ENCODE measurements around the gene GALNT11. TPM values are rescaled to one million over a fixed set of nuclear protein-coding genes. Genes with fewer than 3 reads are reported as not detected.
"Not testable (repeated sequence)": the region's sequence is repeated elsewhere in the genome, so short reads cannot be mapped to it uniquely, and the experiment has no call there.

The GALNT11 gene
- total RNA-seq, 3 donors from 2014 or later = 57.1 to 65.7 (median 58.7) TPM

DNA sequence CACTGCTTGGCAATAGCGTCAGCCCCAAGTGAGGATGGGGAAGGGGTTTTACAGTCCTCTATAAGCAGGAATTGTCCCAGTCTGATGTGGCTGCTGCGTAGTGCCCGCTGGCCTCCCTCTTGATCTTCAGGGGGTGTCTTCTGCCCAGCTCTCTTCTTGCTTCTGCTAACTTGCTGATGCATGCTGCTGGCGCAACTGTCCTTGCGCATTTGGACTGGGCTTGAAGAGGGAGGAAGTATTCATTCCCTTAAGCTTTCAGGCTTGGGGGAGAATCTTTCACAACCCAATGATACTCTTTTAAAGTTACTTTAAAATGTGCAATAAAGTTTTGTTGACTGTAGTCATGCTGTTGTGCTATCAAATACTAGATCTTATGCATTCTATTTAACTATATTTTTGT lies 10.3 kb downstream of the GALNT11 start:
- no peaks in the 10 kb centered on the region for H3K4me1 ChIP-seq
- intact Hi-C loops (cut with DNase I; ENCODE audit: low total_unique reads) = no loop called here
- H3K4me3 ChIP-seq = no peak overlapping the region

GRCh38 chr7:152038410-152038809 lies 12.9 kb downstream of the GALNT11 start:
- H3K27ac ChIP-seq; H3K27me3 ChIP-seq; DNase-seq (ENCODE audit: low spot score in 2 of 2); intact Hi-C loops (cut with DNase I; ENCODE audit: low total_unique reads); H3K36me3 ChIP-seq; H3K4me1 ChIP-seq; H3K4me3 ChIP-seq: not testable (repeated sequence)
- H3K9me3 ChIP-seq = peaks cover 14 to 47% of the 10 kb centered on the region in 2 donors

More for the DNA sequence above, 10.3 kb downstream of the GALNT11 start:
- H3K27me3 ChIP-seq = no peaks in the 10 kb centered on the region
- no peaks in the 10 kb centered on the region for H3K36me3 ChIP-seq
- H3K27ac ChIP-seq = no peak overlapping the region
- H3K9me3 ChIP-seq = peaks cover 14 to 47% of the 10 kb centered on the region in 2 donors
- TF ChIP-seq POLR2A (IDR thresholded peaks at IDR 0.05) (no peak), POLR2AphosphoS5 (IDR thresholded peaks at IDR 0.05) (no peak), CTCF (IDR thresholded peaks at IDR 0.05) (no peak)
- no peak for DNase-seq (ENCODE audit: low spot score in 2 of 2)

- intact Hi-C loops (cut with DNase I; ENCODE audit: low total_unique reads); H3K27me3 ChIP-seq; H3K4me1 ChIP-seq; H3K36me3 ChIP-seq: not testable (repeated sequence)
- DNase-seq (ENCODE audit: low spot score in 2 of 2) = peak; percentile 55 to 67
- peak overlapping the region in 1 of 3 donors; percentile 22 for H3K4me3 ChIP-seq
- H3K27ac ChIP-seq = peak overlapping the region in 1 of 2 donors; percentile 29
- H3K9me3 ChIP-seq = peaks cover 14 to 19% of the 10 kb centered on the region in 2 donors
Measured at GRCh38 chr7:152043086-152043485, 17.6 kb downstream of the GALNT11 start.

DNA sequence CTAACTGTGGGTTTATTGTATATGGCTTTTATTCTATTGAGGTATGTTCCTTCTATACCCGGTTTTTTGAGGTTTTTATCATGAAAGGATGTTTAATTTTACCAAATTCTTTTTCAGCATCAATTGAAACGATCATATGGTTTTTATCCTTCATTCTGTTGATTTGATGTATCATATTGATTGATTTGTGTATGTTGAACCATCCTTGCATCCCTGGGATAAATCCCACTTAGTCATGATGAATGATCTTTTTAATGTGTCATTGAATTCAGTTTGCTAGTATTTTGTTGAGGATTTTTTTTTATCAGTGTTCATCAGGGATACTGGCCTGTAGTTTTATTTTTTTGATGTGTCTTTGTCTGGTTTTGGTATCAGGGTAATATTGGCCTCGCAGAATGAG lies 19.4 kb downstream of the GALNT11 start:
- H3K27me3 ChIP-seq; H3K36me3 ChIP-seq; H3K27ac ChIP-seq; H3K4me3 ChIP-seq; DNase-seq (ENCODE audit: low spot score in 2 of 2); H3K4me1 ChIP-seq; H3K9me3 ChIP-seq: not testable (repeated sequence)
- intact Hi-C loops (cut with DNase I; ENCODE audit: low total_unique reads) = loop anchor here (5.0 kb wide), 1 partner anchor 1068 kb away; the partner anchor contains the start of gene KCNH2

- no peak overlapping the region for H3K4me3 ChIP-seq
- TF ChIP-seq POLR2A (IDR thresholded peaks at IDR 0.05) (no peak), CTCF (IDR thresholded peaks at IDR 0.05) (no peak), POLR2AphosphoS5 (IDR thresholded peaks at IDR 0.05) (no peak)
- H3K27ac ChIP-seq = no peak overlapping the region
- H3K4me1 ChIP-seq = no peaks in the 10 kb centered on the region
- no peaks in the 10 kb centered on the region for H3K36me3 ChIP-seq
- intact Hi-C loops (cut with DNase I; ENCODE audit: low total_unique reads) = loop anchor here (5.0 kb wide), 1 partner anchor 1069 kb away; the partner anchor contains the start of gene KCNH2
- DNase-seq (ENCODE audit: low spot score in 2 of 2) = no peak
- no peaks in the 10 kb centered on the region for H3K27me3 ChIP-seq
- H3K9me3 ChIP-seq = peaks cover 0 to 8% of the 10 kb centered on the region in 2 donors
Measured at GRCh38 chr7:152046531-152046930, 21.1 kb downstream of the GALNT11 start.

GRCh38 chr7:152048051-152048450 lies 22.6 kb downstream of the GALNT11 start:
- H3K9me3 ChIP-seq = peaks cover 0 to 8% of the 10 kb centered on the region in 2 donors
- intact Hi-C loops (cut with DNase I; ENCODE audit: low total_unique reads) = loop anchor here (5.0 kb wide), 1 partner anchor 1071 kb away; the partner anchor contains the start of gene KCNH2
- H3K27me3 ChIP-seq = no peaks in the 10 kb centered on the region
- TF ChIP-seq POLR2A (IDR thresholded peaks at IDR 0.05) = no peak
- TF ChIP-seq CTCF (IDR thresholded peaks at IDR 0.05) = no peak
- no peak for TF ChIP-seq POLR2AphosphoS5 (IDR thresholded peaks at IDR 0.05)
- H3K4me3 ChIP-seq = no peak overlapping the region
- H3K4me1 ChIP-seq = no peaks in the 10 kb centered on the region
- no peaks in the 10 kb centered on the region for H3K36me3 ChIP-seq
- no peak for DNase-seq (ENCODE audit: low spot score in 2 of 2)
- no peak overlapping the region for H3K27ac ChIP-seq

GRCh38 chr7:152050547-152050971 lies 25.1 kb downstream of the GALNT11 start:
- Histone ChIP-seq H3K27me3 (no peaks in the 10 kb centered on the region), H3K36me3 (no peaks in the 10 kb centered on the region), H3K9me3 (peaks cover 0 to 8% of the 10 kb centered on the region in 2 donors), H3K27ac (no peak overlapping the region), H3K4me1 (no peaks in the 10 kb centered on the region), H3K4me3 (no peak overlapping the region)
- intact Hi-C loops (cut with DNase I; ENCODE audit: low total_unique reads) = no loop called here
- TF ChIP-seq POLR2AphosphoS5 (IDR thresholded peaks at IDR 0.05) (no peak), CTCF (IDR thresholded peaks at IDR 0.05) (no peak), POLR2A (IDR thresholded peaks at IDR 0.05) (no peak)
- no peak for DNase-seq (ENCODE audit: low spot score in 2 of 2)

All from breast epithelium (tissue), 4 donors.